DND-41 (cell line): Measurements from ENCODE around the gene PIEZO1.

Experiments used
- ATAC-seq: fragments of 200-7000 bp; cut with Tn5 transposase; 3 replicates; pipeline ENCODE4 v1.9.1; 2021; ENCODE audit warnings: low read depth; ENCODE audit not compliant: insufficient read depth
- DNase-seq: peaks from one replicate; pipeline ENCODE4 v3.0.0-alpha.2; 2020
- H2AFZ ChIP-seq: 2 replicates; pipeline ENCODE4 v1.6.0; 2012; ENCODE audit warnings: low read depth, low read length
- H3K27ac ChIP-seq: 2 replicates; pipeline ENCODE4 v1.5.1; 2012; ENCODE audit warnings: low read length, inconsistent platforms
- H3K27me3 ChIP-seq: fragments of 200-600 bp; sonication (generic); 2 replicates; pipeline ENCODE4 v1.6.0; 2012; ENCODE audit warnings: low read length, mild to moderate bottlenecking, inconsistent platforms; ENCODE audit not compliant: insufficient read depth, poor library complexity
- H3K36me3 ChIP-seq: 2 replicates; pipeline ENCODE4 v1.5.1; 2012; ENCODE audit warnings: low read length, inconsistent platforms; ENCODE audit not compliant: insufficient read depth
- H3K4me1 ChIP-seq: 2 replicates; pipeline ENCODE4 v1.5.1; 2012; ENCODE audit warnings: mild to moderate bottlenecking, low read length; ENCODE audit not compliant: insufficient read depth
- H3K4me2 ChIP-seq: 2 replicates; pipeline ENCODE4 v1.6.0; 2012; ENCODE audit warnings: mild to moderate bottlenecking, moderate library complexity, low read length, inconsistent platforms; ENCODE audit not compliant: insufficient read depth
- H3K4me3 ChIP-seq, 2 experiments: fragments of 200-600 bp in 1 of 2; shearing (Covaris generic) in 1 of 2; 2 replicates each; pipeline ENCODE4 v1.5.1; 2012 to 2016; ENCODE audit warnings: inconsistent platforms in 2 of 2, low read length in 2 of 2, mild to moderate bottlenecking in 2 of 2, low read depth in 1 of 2, moderate library complexity in 1 of 2
- H3K79me2 ChIP-seq: 2 replicates; pipeline ENCODE4 v1.6.0; 2012; ENCODE audit warnings: low read length, inconsistent platforms; ENCODE audit not compliant: insufficient read depth
- H3K9ac ChIP-seq: 2 replicates; pipeline ENCODE4 v1.6.0; 2012; ENCODE audit warnings: low read depth, mild to moderate bottlenecking, inconsistent platforms, low read length, moderate library complexity
- H3K9me3 ChIP-seq: 2 replicates; pipeline ENCODE4 v1.5.1; 2012; ENCODE audit warnings: low read length, moderate library complexity, mild to moderate bottlenecking, inconsistent platforms; ENCODE audit not compliant: insufficient read depth, severe bottlenecking
- H4K20me1 ChIP-seq: 2 replicates; pipeline ENCODE4 v1.6.0; 2012; ENCODE audit warnings: low read length; ENCODE audit not compliant: insufficient read depth
- CTCF ChIP-seq: IDR thresholded peaks from 2 replicates; pipeline ENCODE4 v1.5.1; 2012; ENCODE audit warnings: borderline replicate concordance, low read length, moderate library complexity, mild to moderate bottlenecking; ENCODE audit not compliant: poor library complexity, severe bottlenecking; ENCODE audit errors: extremely low read depth
- EZH2 ChIP-seq: IDR thresholded peaks from 3 replicates; pipeline ENCODE4 v1.6.1; 2012; ENCODE audit warnings: borderline replicate concordance, low read depth, mild to moderate bottlenecking, moderate library complexity, low read length, inconsistent platforms; ENCODE audit not compliant: severe bottlenecking

The PIEZO1 gene

GRCh38 chr16:88798772-88799455 lies 13.9 kb upstream of the PIEZO1 start:
- no peak overlapping the region; the same call in 1 of the 2 replicates for H3K4me2 ChIP-seq
- ATAC-seq: peak; percentile 75
- DNase-seq: peak; percentile 89

GRCh38 chr16:88798073-88798472 lies 13.1 kb upstream of the PIEZO1 start:
- H3K27ac ChIP-seq: no peak overlapping the region
- peaks cover 59% of the 10 kb centered on the region for H3K4me1 ChIP-seq
- H4K20me1 ChIP-seq: no peaks in the 10 kb centered on the region; the same call in 1 of the 2 replicates
- H3K4me3 ChIP-seq: no peak overlapping the region
- no peak overlapping the region for H3K4me2 ChIP-seq
- H2AFZ ChIP-seq: no peak overlapping the region
- H3K79me2 ChIP-seq: peaks cover 27% of the 10 kb centered on the region
- DNase-seq (no peak), ATAC-seq (no peak)
- H3K9ac ChIP-seq: no peak overlapping the region
- H3K27me3 ChIP-seq: no peaks in the 10 kb centered on the region
- peaks cover 22% of the 10 kb centered on the region for H3K36me3 ChIP-seq
- H3K9me3 ChIP-seq: no peaks in the 10 kb centered on the region
- no peak for TF ChIP-seq CTCF
- TF ChIP-seq EZH2: no peak

More at GRCh38 chr16:88798772-88799455, 13.9 kb upstream of the PIEZO1 start:
- H3K9me3 ChIP-seq: no peaks in the 10 kb centered on the region
- H3K4me3 ChIP-seq: no peak overlapping the region
- no peaks in the 10 kb centered on the region; the same call in 1 of the 2 replicates for H4K20me1 ChIP-seq
- peaks cover 53% of the 10 kb centered on the region for H3K4me1 ChIP-seq
- H3K36me3 ChIP-seq: peaks cover 22% of the 10 kb centered on the region
- peak overlapping the region; percentile 39; the same call in 1 of the 2 replicates for H3K9ac ChIP-seq
- no peak overlapping the region for H2AFZ ChIP-seq
- peak overlapping the region; percentile 88 for H3K27ac ChIP-seq
- TF ChIP-seq EZH2 (no peak), CTCF (no peak)
- H3K27me3 ChIP-seq: no peaks in the 10 kb centered on the region
- peaks cover 33% of the 10 kb centered on the region for H3K79me2 ChIP-seq

GRCh38 chr16:88796278-88796677 lies 11.3 kb upstream of the PIEZO1 start:
- Histone ChIP-seq H3K4me3 (no peak overlapping the region), H3K4me1 (peaks cover 62% of the 10 kb centered on the region), H2AFZ (no peak overlapping the region), H3K36me3 (peaks cover 16% of the 10 kb centered on the region), H3K27ac (no peak overlapping the region), H3K9ac (no peak overlapping the region), H3K9me3 (no peaks in the 10 kb centered on the region), H4K20me1 (no peaks in the 10 kb centered on the region; the same call in 1 of the 2 replicates), H3K27me3 (no peaks in the 10 kb centered on the region), H3K79me2 (peaks cover 11% of the 10 kb centered on the region), H3K4me2 (no peak overlapping the region)
- DNase-seq (no peak), ATAC-seq (no peak)
- TF ChIP-seq CTCF (no peak), EZH2 (no peak)
